NCI-H2081 treated with DMSO at 0.1 percent for 48 hours (cell line): Measurements from ENCODE around the gene FBXO31.
"Not testable (repeated sequence)": the region's sequence is repeated elsewhere in the genome, so short reads cannot be mapped to it uniquely, and the experiment has no call there.

ENCODE experiments used
- DNase-seq: peaks from one replicate; lab custom pipeline; 2025; lab: John Stamatoyannopoulos, UW

FBXO31 gene

GRCh38 chr16:87384875-87385167 lies 1.2 kb upstream of the FBXO31 start:
- not testable (repeated sequence) for DNase-seq

DNA sequence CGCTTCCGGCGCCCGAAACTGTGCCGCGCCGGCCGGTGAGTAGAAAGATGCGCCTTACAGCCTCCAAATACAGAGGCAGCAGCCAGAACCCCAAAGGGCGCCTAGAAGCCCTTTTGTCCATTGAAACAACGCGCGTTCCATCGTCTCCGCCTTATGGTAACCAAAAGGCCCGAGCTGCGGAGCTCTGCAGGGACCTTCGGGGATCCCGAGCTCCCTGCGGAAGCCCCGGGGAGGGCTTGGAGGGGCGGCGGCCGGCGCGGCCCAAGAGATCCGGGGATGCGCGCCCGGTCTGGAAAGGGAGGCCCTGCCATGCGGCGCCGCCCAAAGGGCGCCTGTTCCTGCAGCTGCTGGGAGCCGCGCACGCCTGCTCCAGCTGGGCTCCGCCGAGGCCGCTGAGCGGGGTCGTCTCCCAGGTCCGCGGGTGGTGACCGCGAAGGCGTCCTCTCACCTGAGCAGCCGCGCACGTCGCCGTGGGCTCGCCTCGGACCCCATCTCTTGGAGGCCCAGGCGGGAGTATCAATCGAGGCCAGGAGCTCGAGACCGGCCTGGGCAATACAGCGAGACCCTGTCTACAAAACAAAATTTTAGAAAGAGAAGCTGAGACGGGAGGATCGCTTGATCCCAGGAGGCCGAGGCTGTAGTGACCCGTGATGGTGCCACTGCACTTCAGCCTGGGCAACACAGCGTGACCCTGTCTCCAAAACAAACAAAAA lies 742 bp upstream of the FBXO31 start:
- no peak for DNase-seq

DNA sequence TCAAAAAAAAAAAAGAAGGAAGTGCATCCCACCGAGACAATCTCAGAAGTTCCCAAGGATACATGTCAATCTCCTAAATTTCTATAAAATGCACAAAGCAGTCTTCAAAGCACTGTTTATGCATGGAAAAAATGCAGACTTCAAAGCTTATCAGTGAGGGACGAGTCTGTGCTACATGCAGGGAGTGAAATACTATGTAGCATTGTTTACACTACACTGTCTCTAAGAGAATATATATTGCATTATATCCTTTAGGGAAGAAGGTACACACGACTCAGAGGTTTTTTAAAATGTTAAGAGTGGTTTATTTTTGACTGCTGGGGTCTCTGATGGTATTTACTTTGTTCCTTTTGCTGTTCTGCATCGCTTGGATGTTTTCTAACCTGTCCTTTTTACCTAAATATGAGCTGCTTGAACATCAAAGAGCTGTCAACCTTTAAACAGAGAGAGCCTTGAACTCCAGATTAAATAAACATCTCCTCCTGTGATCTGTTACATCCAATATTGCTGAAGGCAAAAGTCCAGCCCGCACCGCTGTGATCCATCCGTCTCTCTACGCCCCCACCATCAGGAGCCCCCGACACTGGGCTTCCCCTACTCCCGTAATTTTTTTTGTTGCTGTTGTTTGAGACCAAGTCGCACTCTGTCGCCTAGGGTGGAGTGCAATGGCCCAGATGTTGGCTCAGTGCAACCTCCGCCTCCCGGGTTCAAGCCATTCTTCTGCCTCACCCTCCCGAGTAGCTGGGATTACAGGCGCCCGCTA lies 1.4 kb downstream of the FBXO31 start:
- DNase-seq: no peak

- DNase-seq: no peak
Observed at GRCh38 chr16:87380881-87381280, 2.7 kb downstream of the FBXO31 start.

DNA sequence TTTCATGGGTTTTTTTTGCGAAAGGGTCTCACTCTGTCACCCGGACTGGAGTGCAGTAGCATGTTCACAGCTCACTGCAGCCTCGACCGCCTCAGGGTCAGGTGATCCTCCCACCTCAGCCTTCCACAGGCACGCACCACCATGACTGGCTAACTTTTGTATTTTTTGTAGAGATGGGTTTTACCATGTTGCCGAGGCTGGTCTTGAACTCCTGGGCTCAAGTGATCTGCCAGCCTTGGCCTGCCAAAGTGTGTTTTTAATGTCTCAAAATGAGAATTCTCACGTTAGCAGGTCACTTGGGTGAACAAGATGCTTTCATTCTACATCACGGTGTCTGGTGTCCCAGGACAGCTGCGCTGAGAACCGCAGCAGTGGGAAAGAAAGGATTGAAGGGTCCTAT lies 3.2 kb downstream of the FBXO31 start:
- DNase-seq: no peak

DNA sequence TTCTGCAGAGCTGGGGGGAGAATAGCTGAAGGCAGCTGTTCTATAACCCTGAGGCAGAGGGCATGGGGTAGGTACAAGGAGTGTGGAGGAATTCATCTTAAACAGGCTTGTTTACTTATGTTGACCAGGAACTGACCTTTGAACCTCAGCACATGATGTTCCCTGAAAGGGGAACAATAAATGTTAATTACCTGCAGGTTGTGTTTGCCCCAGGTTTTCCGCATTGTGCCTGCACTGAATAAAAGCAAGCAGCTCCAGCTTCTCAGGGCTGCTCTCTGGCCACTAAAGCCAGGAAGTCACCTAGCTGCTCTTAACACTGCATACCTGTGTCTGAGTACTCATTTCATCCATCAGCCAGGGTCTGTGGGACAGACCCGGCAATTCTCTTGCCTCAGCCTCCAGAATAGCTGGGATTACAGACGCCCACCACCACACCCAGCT lies 4.2 kb downstream of the FBXO31 start:
- not testable (repeated sequence) for DNase-seq

DNA sequence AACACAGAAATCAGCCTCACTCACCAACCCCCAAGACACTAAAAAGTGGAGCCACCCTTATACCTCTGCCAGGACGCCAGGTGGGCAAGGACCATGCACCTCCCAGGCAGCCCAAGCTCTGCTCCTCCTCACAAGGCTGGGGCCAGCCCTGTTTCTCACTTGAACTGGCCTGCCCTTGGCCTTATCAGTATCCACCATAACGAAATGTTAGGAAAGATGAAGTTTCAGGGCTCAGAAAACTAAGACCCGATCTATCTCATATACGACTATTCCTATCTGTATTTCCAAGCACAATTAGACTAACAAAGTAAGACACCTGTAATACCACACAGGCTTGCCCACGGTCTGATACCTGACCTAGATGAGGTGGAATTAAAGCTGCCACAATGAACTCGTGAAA lies 6.9 kb downstream of the FBXO31 start:
- DNase-seq: no peak

DNA sequence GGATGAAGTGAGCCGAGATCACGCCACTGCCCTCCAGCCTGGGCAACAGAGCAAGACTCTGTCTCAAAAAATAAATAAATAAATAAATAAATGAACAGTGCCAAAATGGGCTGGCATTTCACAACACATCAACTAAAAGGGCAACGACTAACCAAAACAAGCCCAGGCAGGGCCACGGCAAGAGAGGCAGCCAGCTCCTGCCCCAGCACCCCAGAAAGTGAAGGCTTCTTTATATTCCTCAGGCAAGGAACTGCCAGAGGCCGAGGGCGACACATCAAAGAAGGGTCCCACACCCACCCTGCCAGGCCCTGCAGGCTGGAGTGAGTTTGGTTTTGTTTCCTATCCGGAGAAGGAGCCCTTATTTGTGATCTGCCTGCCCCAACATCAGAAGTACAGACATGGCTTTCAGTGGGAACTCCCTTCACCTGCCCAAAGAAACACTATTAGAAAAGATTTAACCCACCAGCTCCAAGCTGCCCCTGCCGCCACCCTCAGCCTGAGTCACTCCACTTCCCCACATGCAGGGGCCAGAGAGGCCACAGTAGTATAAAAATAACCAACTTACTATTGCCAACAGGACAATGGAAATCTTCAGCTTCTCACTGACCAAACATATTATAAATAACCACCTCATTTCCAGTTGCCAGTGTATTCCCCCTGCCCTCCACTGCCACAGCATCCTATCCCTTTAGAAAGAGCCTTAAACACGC lies 8.0 kb downstream of the FBXO31 start:
- no peak for DNase-seq

- DNase-seq: no peak
Observed at GRCh38 chr16:87374313-87374712, 9.3 kb downstream of the FBXO31 start.

DNA sequence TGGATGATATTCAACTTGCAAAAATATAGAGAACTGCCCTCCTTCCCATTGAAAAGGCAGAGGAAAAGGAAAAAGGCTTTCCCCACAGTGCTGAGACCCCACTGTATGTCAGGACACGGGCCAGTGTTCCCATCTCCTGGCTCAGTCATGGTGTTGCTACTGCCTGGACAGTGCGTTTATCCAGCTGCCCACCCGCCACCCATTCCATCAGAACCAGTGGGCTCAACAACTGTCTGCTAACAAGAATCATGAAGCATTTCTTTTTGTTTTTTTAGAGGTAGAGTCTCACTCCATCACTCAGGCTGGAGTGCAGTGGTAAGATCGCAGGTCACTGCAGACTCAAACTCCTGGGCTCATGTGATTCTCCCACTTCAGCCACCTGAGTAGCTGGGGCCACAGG lies 11.3 kb downstream of the FBXO31 start:
- no peak for DNase-seq

DNA sequence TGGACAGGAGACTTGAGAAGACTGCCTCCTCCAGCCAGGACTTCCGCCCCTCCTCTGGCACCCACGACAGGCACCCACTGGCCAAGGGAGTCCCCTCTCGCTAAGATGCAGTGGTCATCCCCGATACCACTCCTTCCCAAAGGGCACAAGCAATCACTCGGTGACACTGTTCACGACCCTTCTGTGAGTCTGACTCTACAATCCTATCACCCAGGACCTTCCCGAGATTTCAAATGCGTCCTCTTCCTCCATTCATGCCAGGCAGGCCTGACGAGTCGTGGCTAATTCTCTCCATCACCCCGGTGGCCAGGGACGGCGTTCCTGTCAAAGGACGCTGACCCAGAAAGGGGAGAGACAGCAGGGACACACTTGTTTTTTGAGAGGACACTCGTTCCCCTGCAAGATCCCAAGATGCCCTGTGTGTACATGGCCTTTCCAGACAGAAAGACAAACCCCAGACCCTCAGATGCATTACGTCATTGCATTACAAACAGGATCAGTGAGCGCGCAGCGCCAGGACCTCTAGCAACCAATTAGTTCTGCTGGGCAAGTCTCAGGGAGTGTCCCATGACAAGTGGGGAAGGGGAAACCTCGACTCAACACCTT lies 12.2 kb downstream of the FBXO31 start:
- DNase-seq: no peak

- no peak for DNase-seq
Observed at GRCh38 chr16:87369796-87370719, 13.5 kb downstream of the FBXO31 start.

DNA sequence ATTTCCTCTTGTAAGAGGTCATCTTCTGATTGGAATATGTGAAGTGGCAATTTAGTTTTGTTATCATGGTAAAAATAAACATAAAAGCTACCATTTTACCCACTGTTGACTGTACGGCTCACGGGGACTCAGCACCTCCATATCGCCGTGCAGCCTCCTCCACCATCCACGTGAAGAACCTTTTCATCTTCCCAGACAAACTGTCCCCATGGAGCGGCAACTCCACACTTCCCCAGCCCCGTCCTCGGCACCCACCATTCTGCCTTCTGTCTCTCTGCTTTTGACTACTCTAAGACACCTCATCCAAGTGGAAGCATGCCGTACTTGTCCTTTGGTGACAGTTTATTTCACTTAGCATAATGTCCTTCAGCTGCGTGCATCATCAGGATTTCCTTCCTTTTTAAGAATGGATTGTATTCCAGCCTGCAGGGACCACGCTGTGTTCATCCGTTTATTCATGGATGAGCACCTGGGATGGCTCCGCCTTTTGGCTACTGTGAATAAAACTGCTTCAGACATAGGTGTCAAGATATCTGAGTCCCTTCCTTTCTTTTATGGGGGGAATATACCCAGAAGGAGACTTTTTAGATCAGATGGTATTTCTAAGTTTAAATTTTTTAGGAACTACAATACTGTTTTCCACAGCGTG lies 14.3 kb downstream of the FBXO31 start:
- DNase-seq: no peak

GRCh38 chr16:87368029-87368770 lies 15.4 kb downstream of the FBXO31 start:
- no peak for DNase-seq

- no peak for DNase-seq
Observed at GRCh38 chr16:87367529-87367928, 16.0 kb downstream of the FBXO31 start.

DNA sequence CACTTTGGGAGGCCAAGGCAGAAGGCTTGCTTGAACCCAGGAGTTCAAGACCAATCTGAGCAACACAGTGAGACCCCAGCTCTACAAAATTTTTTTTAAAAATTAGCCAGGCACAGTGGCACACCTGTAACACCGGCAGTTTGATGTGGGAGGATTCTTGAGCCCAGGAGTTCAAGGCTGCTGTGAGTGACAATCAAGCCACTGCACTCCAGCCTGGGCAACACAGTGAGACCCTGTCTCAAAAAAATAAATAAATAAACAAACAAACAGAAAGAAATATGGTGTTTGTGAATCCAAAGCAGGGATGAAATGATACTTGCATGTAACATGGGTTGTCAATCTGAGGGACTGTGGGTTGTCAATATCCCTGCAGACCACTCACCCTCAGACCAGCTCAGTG lies 16.6 kb downstream of the FBXO31 start:
- DNase-seq: no peak

- no peak for DNase-seq
Observed at GRCh38 chr16:87366288-87366687, 17.3 kb downstream of the FBXO31 start.

- DNase-seq: no peak
Observed at GRCh38 chr16:87365021-87365713, 18.4 kb downstream of the FBXO31 start.

DNA sequence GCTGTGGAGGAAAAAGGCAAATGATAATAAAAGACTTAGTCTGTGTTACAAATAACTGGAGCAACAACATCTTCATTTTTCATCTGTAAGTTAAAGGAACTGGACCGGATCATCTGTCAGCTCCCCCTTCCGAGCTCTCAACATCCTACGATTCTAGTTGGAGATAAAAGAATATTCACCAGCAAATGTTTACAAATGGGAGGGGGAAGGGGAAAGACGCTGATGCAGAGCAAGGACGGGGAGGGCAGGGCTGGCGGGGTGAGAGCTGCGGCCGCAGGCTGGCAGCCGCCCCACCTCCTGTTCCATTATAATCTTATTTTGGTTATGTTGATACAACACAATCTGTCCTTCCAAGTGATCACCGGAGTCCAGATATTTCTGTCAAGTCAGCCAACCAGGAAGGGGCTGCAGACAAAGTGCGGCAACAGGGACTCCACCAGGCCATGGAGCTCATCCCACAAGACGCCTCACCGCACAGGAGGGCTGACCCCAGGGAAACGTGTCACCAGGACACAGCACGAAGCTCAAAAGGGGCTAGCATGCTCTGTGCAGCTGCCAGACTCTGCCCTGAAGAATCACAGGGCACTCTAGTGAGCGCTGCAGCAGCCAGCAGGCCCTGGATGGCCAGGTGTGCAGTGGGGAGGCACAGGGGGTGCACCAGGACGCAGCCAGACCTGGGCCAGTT lies 19.7 kb downstream of the FBXO31 start:
- DNase-seq: no peak
